Jurkat, Clone E6-1 (cell line): ENCODE results near the gene CPVL.

Source experiments
- DNase-seq: peaks from one replicate; pipeline ENCODE4 v3.0.0-alpha.2; 2011; ENCODE audit warnings: low read depth, low spot score
- H3K4me3 ChIP-seq: 2 replicates; pipeline ENCODE4 v1.5.1; 2011; ENCODE audit warnings: mild to moderate bottlenecking, low read length, control low read depth, moderate library complexity

CPVL gene

DNA sequence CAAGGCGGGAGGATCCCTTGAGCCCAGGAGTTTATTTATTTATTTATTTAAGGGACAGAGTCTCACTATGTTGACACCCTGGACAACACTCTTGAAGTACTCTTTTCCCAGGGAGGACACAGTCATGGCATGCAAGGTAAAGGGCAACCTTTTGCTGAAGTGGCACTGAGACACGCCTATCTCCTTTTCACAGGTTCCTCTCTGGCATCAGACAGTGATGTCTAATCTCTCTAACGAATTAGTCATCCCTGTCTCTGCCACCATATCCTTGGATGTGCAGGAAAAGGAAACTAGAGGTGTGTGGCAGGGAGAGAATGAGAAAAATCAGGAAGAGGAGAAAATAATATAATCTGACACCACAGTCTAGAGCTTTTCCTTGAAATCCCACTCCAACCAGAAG, 19.5 kb downstream of the CPVL start:
- no peak overlapping the region for H3K4me3 ChIP-seq
- no peak for DNase-seq

DNA sequence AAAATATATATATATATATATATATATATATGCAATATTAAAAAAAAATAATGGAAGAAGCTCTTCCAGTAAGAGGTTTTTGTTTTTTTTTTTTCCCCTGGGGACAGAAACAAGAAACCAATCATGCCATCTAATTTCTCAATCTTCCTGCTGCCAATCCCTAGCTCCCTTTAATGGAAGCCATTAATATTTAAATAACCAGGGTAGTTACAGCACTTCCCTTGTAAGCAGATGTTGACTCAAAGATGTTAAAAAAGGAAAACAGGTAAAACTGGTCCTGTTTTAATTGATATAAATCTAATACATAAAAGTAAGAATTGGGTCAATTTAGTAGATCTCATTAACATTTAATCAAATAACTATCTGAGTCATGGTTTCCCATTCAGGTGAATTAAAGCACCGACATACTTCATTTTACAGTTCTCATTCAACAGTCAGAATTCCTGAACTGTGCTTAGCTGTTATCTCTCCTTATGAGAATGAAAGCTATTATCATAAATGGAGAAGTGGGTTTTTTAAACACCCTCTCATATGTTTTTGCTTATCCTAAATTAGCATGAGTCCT, 22.6 kb downstream of the CPVL start:
- no peak for DNase-seq
- no peak overlapping the region for H3K4me3 ChIP-seq

DNA sequence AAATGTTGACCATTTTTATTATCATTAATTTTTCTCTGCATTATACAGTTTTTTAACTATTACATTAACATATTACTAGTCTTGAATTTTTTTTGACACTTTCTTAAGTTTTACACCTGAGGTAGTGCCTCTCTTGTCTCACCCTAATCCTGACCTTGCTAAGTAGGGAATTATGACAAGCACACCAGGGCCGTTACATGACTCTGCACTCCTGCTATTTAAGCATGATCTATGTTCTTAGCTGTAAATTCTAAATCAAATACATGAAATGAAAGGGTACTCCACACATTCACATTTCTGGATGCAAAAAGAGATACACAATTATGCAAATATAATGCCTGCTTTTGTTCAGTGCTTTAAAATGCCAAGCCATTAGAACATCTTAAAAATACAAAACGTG, 23.6 kb downstream of the CPVL start:
- H3K4me3 ChIP-seq = no peak overlapping the region
- no peak for DNase-seq

DNA sequence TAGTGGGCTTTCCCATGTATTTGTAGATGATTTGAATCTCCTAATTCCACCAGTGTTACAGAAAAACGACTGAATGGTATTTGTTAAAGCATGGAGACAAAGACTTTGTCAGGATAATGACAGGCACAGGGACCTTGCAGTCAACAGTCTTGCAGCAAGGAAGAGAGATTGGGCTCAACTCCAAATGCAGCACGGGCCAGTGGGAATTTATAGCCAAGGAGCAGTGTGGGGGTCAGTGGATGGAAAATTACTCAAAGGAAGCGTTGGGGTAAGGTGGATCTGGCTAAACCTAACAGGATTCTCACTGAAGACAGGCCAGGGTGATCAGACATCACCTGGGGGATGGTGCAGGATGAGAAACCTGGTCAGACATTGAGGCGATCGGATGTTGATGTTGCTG, 24.3 kb downstream of the CPVL start:
- no peak overlapping the region for H3K4me3 ChIP-seq
- DNase-seq = no peak

DNA sequence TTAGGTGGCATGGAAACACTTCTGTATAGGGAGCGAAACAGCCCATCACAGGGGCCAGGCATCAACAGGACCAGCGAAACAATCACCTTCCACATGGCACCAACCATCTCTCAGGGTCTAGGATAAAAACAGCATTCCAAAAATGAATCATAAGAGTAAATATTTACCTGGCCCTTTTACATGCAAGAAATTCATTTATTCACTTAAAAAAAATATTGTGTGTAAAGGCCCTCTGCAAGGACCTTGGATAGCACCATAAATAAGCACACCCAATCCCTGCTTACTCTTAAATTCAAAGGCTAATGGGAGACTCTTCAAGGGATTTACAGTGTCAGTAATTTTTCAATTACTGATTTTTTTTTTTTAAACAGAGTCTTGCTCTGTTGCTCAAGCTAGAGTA, 25.4 kb downstream of the CPVL start:
- H3K4me3 ChIP-seq = no peak overlapping the region
- DNase-seq = no peak

DNA sequence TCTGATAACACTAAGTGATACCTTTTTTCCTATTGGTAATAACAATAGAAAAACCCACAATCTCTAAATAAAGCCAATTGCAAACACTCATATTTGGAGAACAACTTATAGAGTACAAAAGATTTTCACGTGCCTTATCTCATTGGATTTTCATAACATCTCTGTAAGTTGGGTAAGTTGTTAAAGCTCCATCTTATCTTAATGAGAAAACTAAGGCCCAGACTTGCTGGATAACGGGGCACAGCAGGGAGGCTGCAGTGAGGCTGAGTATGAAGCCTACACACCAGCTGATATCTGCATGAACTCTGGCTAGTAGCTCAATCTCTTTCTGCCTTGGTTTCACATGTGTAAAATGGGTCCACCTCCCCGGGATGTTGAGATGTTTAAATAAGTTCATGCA, 26.8 kb downstream of the CPVL start:
- no peak for DNase-seq
- no peak overlapping the region for H3K4me3 ChIP-seq

DNA sequence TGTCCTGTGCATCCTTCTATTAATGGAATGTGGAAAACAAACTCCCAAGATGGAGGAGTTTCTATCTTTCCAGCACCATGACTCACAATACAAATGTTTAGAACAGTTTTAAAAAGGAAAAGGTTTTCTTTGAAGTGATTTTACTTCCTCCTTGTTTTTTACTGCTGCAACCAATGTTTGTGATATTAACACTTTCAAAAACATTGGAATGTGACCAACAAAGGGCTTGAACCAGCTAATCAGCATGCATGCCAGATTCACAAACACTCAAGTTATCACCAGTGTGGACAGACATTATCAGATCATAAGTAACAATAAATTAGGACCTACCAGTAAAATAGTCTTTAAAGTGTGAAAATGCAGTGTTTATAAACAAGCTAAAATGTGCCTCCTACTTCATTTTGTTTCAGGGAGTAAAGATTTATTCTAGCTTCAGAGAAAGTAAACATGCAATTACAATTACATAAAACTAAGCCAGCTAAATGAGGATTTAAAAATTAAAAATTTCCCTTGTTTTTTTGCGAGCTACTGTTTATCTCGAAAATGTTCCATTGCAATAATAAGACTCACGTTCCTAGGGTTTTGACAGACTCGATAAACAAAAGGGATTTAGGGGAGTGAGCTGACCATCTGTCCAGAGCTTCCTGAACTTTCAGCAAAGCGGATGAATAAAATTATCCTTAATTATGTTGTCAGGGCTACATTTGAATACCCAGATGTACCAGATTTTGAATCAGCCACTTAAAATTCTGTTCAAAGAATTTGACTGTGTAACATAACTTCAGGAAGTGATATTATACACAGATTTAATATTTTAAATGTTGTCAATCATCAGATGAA, 29.8 kb downstream of the CPVL start:
- DNase-seq = no peak
- H3K4me3 ChIP-seq = no peak overlapping the region

DNA sequence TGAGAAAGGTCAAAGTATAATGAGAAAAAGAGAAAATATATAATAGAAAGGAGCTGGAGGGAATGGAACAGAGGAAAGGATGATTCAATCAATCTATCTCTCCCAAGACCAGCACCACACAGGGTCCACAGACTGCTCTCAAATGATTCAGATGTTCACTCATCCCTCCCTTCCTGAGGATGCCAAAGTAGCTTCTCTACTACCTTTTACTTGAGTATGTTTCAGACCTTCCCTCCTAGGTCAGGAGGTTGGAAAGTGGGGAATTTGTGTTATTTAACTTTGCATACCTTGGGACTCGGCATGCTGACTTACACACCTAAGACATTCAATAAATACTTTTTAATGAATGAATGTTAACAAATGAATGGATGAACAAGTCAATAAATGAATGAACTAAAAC, 30.6 kb downstream of the CPVL start:
- H3K4me3 ChIP-seq = no peak overlapping the region
- DNase-seq = no peak

DNA sequence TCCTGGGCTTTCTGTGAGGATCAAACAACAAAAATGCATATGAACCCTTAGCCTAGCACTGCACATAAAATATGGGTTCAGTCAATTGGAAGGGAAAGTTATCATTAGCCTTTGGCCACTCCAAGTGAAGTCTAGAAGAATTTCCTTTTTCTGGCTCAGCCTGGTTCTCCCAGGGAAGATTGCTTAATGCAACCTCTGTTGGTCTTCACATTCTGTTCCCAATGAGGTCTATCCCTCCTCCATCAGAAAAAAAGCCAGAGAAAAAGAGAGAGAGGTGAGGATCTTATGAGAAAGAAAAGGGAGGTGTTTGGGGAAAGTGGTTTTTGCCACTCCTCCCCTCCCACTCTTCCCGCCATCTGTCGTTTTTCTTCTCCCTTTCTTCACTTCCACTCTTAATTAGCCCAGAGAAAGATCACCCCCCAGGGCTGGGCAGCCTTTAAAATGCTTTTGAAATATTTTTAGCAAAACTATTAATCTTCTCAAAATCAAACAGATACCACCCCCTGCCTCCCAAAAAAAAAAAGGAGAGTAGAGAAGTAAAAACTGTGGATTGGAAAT, 31.1 kb downstream of the CPVL start:
- H3K4me3 ChIP-seq = no peak overlapping the region
- no peak for DNase-seq

DNA sequence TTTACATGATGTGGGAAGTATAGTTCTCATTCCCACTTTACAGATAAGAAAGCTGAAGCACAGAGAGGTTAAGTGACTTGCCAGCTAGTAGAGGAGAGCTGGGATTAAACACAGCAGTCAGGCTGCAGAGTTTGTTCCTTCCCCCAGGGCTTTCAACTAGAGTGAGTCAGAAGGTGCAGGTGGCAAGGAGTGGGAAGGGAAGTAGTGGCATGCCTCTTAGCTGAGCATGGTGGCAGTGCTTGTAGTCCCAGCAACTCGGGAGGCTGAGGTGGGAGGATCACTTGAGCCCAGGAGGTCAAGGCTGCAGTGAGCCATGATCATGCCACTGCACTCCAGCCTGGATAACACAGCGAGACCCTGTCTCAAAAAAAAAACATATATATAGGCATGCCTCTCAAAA, 32.1 kb downstream of the CPVL start:
- H3K4me3 ChIP-seq = peak overlapping the region; percentile 20
- DNase-seq = peak; percentile 46

DNA sequence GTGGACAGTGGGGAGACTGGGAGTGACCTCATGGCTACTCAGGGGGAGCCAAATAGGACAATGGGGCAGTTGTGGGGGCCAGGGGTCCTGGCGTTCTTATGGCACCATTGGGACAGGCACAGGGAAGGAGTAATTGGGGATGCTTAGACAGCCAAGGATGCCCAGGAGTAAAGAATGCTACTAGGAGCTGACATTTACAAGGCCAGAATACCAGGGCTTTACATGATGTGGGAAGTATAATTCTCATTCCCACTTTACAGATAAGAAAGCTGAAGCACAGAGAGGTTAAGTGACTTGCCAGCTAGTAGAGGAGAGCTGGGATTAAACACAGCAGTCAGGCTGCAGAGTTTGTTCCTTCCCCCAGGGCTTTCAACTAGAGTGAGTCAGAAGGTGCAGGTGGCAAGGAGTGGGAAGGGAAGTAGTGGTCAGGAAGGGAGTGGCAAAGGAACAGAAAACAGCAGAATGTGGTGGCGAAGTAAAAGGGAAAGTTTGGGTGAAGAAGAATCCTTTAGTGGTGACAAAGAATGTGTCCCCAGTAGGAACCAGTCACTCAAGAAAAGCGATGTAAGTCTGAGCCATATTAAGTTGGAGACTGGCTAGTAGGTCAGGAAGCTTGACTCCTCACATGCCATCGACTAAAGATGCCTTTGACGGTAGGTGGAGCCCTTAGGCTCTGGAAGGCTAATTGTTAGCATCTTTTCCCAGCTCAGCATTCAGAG, 32.8 kb downstream of the CPVL start:
- H3K4me3 ChIP-seq = peak overlapping the region; percentile 20
- DNase-seq = peak; percentile 85

DNA sequence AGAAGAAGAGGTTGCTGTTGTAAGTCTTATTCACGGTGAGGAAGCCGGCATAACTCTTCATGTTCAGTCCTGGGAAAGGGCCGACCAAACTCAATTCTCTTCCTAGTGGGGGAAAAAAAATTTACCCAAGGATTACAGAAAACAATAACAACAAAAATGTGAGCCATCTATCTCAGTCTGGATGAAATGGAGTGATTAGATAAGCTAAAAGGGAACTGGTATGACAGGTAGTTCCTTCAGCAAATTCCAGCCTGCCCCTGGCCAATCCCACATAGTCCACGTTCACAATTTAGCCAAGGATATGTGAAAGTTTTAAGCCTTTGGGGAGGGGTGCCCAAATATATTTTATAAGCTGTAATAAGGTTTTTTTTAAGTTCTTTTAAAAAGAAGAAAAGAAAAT, 33.6 kb downstream of the CPVL start:
- no peak overlapping the region for H3K4me3 ChIP-seq
- no peak for DNase-seq

DNA sequence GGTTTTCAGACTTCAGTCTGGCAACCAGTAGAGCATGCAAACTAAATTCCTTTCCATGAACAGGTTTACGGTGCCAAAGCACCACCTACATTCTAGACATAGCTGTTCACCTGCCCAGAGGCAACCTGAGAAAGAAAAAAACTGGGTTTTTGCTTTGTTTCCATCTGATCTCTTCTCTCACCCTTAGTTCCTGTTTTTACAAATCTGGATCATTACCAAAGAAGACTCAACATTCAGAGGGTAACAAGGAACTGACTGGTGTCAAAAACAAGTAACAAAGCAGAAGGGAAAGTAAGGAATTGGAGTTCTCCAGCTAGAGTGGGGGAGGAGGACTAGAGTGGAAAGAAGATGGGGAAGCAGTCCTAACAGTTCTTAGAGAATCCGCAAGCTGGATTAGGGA, 36.4 kb downstream of the CPVL start:
- no peak for DNase-seq
- H3K4me3 ChIP-seq = no peak overlapping the region

DNA sequence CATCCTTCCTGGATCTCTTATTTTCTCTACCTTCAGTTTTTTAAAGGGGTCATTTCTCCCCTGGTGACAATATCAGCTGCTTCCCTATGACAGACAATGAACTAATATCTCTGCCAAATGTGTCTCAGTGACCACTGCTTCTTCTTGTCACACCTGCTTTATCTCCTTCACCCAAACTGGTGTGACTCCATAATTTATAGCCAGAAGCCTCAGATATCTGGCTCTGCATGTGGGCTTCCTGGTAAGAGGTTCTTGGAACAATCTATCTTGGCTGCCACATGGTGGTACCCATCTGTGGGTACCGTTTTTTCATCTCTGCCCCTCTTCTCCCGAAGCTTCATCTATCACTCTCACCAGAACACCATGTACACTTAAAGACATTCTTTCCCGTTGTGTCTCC, 37.0 kb downstream of the CPVL start:
- H3K4me3 ChIP-seq = no peak overlapping the region
- no peak for DNase-seq

DNA sequence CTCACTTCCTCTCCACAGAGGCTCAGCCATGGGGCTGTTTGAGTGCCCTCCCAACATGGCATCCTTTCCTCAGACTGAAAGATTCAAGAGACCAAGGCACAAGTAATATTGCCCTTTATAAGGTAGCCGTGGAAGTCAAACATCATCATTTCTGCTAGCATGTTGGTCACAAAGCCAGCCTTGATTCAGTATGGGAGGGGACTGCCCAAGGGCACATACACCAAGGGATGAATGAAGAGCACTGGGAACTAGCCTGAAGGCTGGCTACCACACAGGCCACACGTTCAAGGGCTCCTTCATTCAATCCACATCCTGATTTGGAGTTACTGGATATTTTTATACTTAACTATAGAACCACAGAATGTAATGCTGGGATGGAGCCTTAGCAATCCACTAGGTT, 39.3 kb downstream of the CPVL start:
- H3K4me3 ChIP-seq = no peak overlapping the region
- DNase-seq = no peak

DNA sequence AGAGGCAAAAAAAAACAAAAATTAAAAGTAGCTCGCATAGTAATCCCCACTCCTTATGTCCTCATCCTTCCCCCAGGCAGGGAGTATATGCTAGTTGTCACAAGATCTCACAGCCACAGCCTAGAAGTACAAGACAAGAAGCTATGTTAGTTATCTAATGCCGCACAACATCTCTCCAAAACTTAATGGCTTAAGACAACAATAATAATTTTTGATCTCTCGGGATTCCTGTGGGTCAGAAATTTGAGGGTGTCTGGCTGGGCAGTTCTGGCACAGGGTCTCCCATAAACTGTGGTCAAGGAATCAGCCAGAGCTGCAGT, 39.7 kb downstream of the CPVL start:
- DNase-seq = no peak
- no peak overlapping the region for H3K4me3 ChIP-seq

DNA sequence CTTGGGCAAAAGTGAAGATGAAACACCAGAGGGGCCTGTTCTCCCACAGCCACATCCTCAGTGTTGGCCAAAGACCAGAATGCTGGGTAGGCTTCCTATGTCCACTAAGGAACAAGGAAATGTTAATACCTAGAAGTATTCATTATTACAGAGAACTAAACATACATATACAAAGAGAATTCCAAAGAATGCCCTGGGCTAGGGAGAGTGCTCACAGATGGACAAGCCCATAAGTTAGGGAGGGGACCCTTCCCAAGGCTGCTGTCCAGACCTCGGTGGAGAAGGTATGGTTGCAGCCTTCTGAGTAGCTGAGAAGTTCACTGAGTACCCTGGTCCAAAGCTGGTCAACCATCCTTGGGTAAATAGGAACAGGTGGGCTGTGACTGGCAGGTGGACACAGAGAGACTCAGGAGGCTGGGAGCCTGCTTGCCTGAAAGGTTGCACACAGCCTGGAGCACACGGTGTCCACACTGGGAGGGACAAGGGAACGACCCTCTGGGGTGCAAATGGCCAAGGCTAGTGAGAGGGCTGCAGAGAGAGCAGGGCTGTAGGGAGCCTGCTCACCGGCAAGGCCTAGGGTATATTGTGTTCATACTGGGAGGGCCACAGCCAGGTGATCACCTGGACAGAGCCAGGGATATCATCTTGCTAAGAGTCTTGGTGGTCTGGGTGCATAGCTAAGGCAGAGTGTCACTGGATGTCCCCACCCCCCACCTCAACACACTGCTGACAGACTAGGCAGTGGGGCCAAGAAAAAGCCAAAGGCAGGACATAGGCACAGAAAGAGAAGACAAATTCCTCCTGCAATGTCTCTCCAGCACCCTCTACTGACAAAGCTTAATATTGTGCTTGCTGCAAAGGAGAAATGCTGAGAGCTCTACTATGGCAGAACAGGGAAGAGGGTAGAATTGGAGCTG, 40.3 kb downstream of the CPVL start:
- peak; percentile 60 for DNase-seq
- no peak overlapping the region for H3K4me3 ChIP-seq

DNA sequence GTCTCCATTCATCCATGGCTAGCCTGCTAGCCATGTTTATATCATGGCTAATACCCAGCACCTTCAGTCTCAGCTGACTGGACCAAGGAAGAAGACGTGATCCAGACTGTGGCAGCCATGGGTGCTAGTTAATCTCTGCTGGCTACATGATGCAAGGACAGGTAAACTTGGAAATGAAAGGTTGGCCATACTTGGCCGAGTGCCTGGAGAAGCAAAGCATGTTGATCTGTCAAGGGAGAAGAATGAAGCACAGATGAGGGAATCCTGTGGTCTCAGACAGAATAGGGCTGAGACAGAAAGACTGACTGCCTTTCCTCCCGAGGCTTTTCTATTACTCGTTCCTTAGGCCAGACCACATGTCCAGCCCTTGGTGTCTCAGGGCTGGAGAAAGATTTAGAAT, 41.1 kb downstream of the CPVL start:
- no peak overlapping the region for H3K4me3 ChIP-seq
- no peak for DNase-seq

DNA sequence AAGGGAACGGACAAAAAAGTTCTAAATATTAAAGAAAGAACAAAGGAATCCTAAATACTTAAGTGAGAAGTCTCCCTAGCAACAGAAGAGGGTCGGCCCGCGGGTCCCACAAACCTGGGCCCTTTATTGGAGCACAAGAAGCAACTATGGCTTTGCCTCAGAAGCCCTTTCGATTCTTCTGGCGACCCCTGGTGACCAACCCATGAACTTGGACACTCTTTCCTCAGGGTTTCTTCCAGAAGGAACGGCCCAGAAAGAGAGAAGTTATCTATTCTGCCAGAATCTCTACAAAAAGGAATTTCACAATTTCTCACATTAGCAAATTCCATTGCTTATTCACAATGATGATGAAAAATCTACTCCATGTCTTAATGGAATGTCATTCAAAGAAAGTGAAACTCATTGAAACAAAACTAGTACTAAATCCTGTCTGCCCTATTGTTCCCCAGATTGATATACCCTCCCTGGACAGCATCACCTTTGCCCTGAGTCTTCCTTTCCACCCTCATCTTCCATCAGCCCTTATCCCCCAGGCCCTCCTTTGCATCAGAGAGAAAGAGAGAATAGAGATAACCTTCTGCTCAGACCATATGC, 43.7 kb downstream of the CPVL start:
- H3K4me3 ChIP-seq = no peak overlapping the region
- peak; percentile 26 for DNase-seq
